ENCODE data around the gene ACADSB.

The ACADSB gene

DNA sequence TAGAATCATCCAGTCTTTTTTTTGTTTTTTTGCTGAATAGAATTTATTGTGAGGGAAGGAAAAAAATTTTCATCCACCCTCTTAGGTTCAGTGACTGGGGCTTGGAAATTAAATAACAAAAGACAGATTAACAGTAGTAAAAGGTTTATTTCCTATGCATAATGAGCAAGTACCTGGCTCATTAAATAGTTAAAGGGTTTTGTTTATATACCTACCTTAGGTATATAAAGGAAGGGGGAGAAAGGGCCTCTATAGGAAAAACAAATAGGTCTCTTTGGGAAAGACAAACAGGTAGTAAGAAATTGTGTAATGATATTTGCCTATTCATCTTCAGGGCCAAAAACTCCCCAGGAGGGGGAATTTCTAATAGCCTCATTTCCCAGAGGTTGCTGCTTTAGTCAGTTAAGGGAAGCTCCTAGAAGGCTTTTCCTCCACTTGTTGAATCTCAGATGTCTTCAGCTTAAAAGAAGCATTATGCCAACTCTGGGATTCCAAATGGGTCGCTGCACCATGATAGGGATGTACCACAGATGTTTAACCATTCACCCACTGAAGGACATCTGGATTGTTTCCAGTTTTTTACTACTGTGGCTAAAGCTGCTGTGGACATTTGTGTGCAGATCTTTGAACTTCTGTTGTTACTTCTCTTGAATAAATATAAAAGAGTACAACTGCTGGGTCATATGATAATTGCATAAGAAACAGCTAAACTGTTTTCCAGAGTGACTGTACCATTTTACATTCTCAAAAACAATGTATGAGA lies 11.3 kb downstream of the ACADSB start:
- H3K4me1 ChIP-seq (ENCODE audit: insufficient read depth, low read length) = no peaks in the 10 kb centered on the region
- H4K20me1 ChIP-seq (ENCODE audit: insufficient read depth, low read length) = no peaks in the 10 kb centered on the region; the same call in 1 of the 2 replicates
- H3K9ac ChIP-seq (ENCODE audit: low read depth, low read length) = no peak overlapping the region
- H3K36me3 ChIP-seq (ENCODE audit: insufficient read depth, low read length) = no peaks in the 10 kb centered on the region
- DNase-seq (no peak), ATAC-seq (ENCODE audit: insufficient read depth, low read depth) (no peak)
- H3K4me2 ChIP-seq (ENCODE audit: insufficient read depth, low read length) = no peak overlapping the region
- H3K79me2 ChIP-seq (ENCODE audit: insufficient read depth, low read length) = no peaks in the 10 kb centered on the region
- no peaks in the 10 kb centered on the region for H3K27me3 ChIP-seq (ENCODE audit: insufficient read depth, low read length, poor library complexity)
- no peak overlapping the region for H3K4me3 ChIP-seq (ENCODE audit: low read depth in 1 of 2, low read length in 2 of 2)
- no peak overlapping the region for H3K27ac ChIP-seq (ENCODE audit: low read length)
- no peaks in the 10 kb centered on the region for H3K9me3 ChIP-seq (ENCODE audit: insufficient read depth, low read length, severe bottlenecking)
- H2AFZ ChIP-seq (ENCODE audit: low read depth, low read length) = no peak overlapping the region
- TF ChIP-seq EZH2 (IDR thresholded peaks at IDR 0.05; ENCODE audit: borderline replicate concordance, low read depth, low read length, severe bottlenecking) (no peak), CTCF (IDR thresholded peaks at IDR 0.05; ENCODE audit: borderline replicate concordance, extremely low read depth, low read length, poor library complexity, severe bottlenecking) (no peak)

DNA sequence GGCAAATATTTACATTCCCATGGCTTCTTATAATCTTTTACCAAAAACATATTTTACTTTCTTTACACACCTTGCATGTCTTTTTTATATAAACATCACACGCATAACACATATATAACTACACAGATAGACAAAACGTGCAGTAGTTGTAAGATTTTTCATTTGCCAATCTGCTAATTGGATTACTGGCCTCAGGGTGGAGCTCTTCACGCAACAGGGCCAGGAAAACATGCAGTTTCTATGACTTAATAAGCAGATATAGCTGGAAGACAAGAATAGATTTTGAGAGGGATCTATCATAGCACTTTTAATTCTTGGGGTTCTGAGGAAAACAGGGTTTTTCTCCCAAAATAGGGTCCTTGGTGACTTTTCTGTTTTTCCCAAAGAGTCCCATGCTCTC lies 12.7 kb downstream of the ACADSB start:
- ATAC-seq (ENCODE audit: insufficient read depth, low read depth) = no peak
- DNase-seq = no peak
- no peaks in the 10 kb centered on the region for H3K79me2 ChIP-seq (ENCODE audit: insufficient read depth, low read length)
- no peaks in the 10 kb centered on the region for H3K9me3 ChIP-seq (ENCODE audit: insufficient read depth, low read length, severe bottlenecking)
- no peak overlapping the region for H3K4me3 ChIP-seq (ENCODE audit: low read depth in 1 of 2, low read length in 2 of 2)
- H3K27ac ChIP-seq (ENCODE audit: low read length) = no peak overlapping the region
- no peaks in the 10 kb centered on the region; the same call in 1 of the 2 replicates for H4K20me1 ChIP-seq (ENCODE audit: insufficient read depth, low read length)
- no peak overlapping the region for H2AFZ ChIP-seq (ENCODE audit: low read depth, low read length)
- no peaks in the 10 kb centered on the region for H3K27me3 ChIP-seq (ENCODE audit: insufficient read depth, low read length, poor library complexity)
- H3K4me1 ChIP-seq (ENCODE audit: insufficient read depth, low read length) = no peaks in the 10 kb centered on the region
- TF ChIP-seq EZH2 (IDR thresholded peaks at IDR 0.05; ENCODE audit: borderline replicate concordance, low read depth, low read length, severe bottlenecking) (no peak), CTCF (IDR thresholded peaks at IDR 0.05; ENCODE audit: borderline replicate concordance, extremely low read depth, low read length, poor library complexity, severe bottlenecking) (peak; percentile 56)
- H3K4me2 ChIP-seq (ENCODE audit: insufficient read depth, low read length) = no peak overlapping the region
- H3K9ac ChIP-seq (ENCODE audit: low read depth, low read length) = no peak overlapping the region
- no peaks in the 10 kb centered on the region for H3K36me3 ChIP-seq (ENCODE audit: insufficient read depth, low read length)

GRCh38 chr10:123024540-123024939 lies 15.7 kb downstream of the ACADSB start:
- no peak overlapping the region for H3K27ac ChIP-seq (ENCODE audit: low read length)
- ATAC-seq (ENCODE audit: insufficient read depth, low read depth) = no peak
- no peaks in the 10 kb centered on the region for H3K79me2 ChIP-seq (ENCODE audit: insufficient read depth, low read length)
- no peak overlapping the region for H3K4me2 ChIP-seq (ENCODE audit: insufficient read depth, low read length)
- H3K36me3 ChIP-seq (ENCODE audit: insufficient read depth, low read length) = no peaks in the 10 kb centered on the region
- no peak for TF ChIP-seq CTCF (IDR thresholded peaks at IDR 0.05; ENCODE audit: borderline replicate concordance, extremely low read depth, low read length, poor library complexity, severe bottlenecking)
- no peak for TF ChIP-seq EZH2 (IDR thresholded peaks at IDR 0.05; ENCODE audit: borderline replicate concordance, low read depth, low read length, severe bottlenecking)
- no peaks in the 10 kb centered on the region for H4K20me1 ChIP-seq (ENCODE audit: insufficient read depth, low read length)
- no peaks in the 10 kb centered on the region for H3K27me3 ChIP-seq (ENCODE audit: insufficient read depth, low read length, poor library complexity)
- no peaks in the 10 kb centered on the region for H3K9me3 ChIP-seq (ENCODE audit: insufficient read depth, low read length, severe bottlenecking)
- H2AFZ ChIP-seq (ENCODE audit: low read depth, low read length) = no peak overlapping the region
- H3K4me1 ChIP-seq (ENCODE audit: insufficient read depth, low read length) = no peaks in the 10 kb centered on the region
- H3K4me3 ChIP-seq (ENCODE audit: low read depth in 1 of 2, low read length in 2 of 2) = no peak overlapping the region
- DNase-seq = no peak
- no peak overlapping the region for H3K9ac ChIP-seq (ENCODE audit: low read depth, low read length)

Measured in DND-41 (cell line).